GM18520 (cell line): Measurements from ENCODE around the gene SLC22A1.

ENCODE experiments used
- ATAC-seq: cut with Tn5 transposase; IDR thresholded peaks from one replicate; pipeline ENCODE4 v1.9.1; 2021; ENCODE audit not compliant: unreplicated experiment

Gene SLC22A1

DNA sequence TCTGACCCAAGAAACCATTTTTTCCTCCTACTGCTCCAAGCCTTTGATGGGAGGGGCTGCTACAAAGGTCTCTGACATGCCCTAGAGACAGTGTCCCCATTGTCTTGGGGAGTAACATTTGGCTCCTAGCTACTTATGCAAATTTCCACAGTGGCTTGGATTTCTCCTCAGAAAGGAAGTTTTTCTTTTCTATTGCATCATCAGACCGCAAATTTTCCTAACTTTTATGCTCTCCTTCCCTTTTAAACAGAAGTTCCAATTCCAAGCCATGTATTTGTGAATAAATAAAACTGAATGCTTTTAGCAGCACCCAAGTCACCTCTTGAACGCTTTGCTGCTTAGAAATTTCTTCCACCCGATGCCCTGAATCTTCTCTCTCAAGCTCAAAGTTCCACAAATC lies 86.0 kb downstream of the SLC22A1 start:
- ATAC-seq, result no peak
